Measurements from ENCODE around the gene THRB.

The THRB gene

GRCh38 chr3:24375947-24376384, 118.7 kb downstream of the THRB start:
- DNase-seq (ENCODE audit: low spot score), result no peak

GRCh38 chr3:24374801-24375200, 119.8 kb downstream of the THRB start:
- DNase-seq (ENCODE audit: low spot score), result no peak

GRCh38 chr3:24373198-24373959, 121.3 kb downstream of the THRB start:
- no peak for DNase-seq (ENCODE audit: low spot score)

GRCh38 chr3:24372559-24373197, 122.0 kb downstream of the THRB start:
- DNase-seq (ENCODE audit: low spot score), result no peak

GRCh38 chr3:24370352-24371090, 124.1 kb downstream of the THRB start:
- DNase-seq (ENCODE audit: low spot score), result no peak

GRCh38 chr3:24368605-24369004, 126.0 kb downstream of the THRB start:
- DNase-seq (ENCODE audit: low spot score), result no peak

- no peak for DNase-seq (ENCODE audit: low spot score)
Observed at GRCh38 chr3:24367664-24368264, 126.9 kb downstream of the THRB start.

GRCh38 chr3:24367216-24367615, 127.4 kb downstream of the THRB start:
- no peak for DNase-seq (ENCODE audit: low spot score)

- peak; percentile 80 for DNase-seq (ENCODE audit: low spot score)
Observed at GRCh38 chr3:24365168-24365567, 129.5 kb downstream of the THRB start.

- no peak for DNase-seq (ENCODE audit: low spot score)
Observed at GRCh38 chr3:24364359-24364758, 130.3 kb downstream of the THRB start.

GRCh38 chr3:24363242-24363641, 131.4 kb downstream of the THRB start:
- peak; percentile 42 for DNase-seq (ENCODE audit: low spot score)

- DNase-seq (ENCODE audit: low spot score), result no peak
Observed at GRCh38 chr3:24361623-24362022, 133.0 kb downstream of the THRB start.

GRCh38 chr3:24360957-24361356, 133.7 kb downstream of the THRB start:
- no peak for DNase-seq (ENCODE audit: low spot score)

- no peak for DNase-seq (ENCODE audit: low spot score)
Observed at GRCh38 chr3:24359645-24360462, 134.8 kb downstream of the THRB start.

GRCh38 chr3:24359102-24359501, 135.5 kb downstream of the THRB start:
- no peak for DNase-seq (ENCODE audit: low spot score)

- no peak for DNase-seq (ENCODE audit: low spot score)
Observed at GRCh38 chr3:24357635-24358034, 137.0 kb downstream of the THRB start.

- no peak for DNase-seq (ENCODE audit: low spot score)
Observed at GRCh38 chr3:24355806-24356205, 138.8 kb downstream of the THRB start.

GRCh38 chr3:24354230-24354629, 140.4 kb downstream of the THRB start:
- no peak for DNase-seq (ENCODE audit: low spot score)

GRCh38 chr3:24352893-24353553, 141.6 kb downstream of the THRB start:
- DNase-seq (ENCODE audit: low spot score), result no peak

- no peak for DNase-seq (ENCODE audit: low spot score)
Observed at GRCh38 chr3:24351779-24352469, 142.7 kb downstream of the THRB start.

Data from LoVo (cell line).